Measurements from ENCODE around the gene KCNG1.

KCNG1 gene

DNA sequence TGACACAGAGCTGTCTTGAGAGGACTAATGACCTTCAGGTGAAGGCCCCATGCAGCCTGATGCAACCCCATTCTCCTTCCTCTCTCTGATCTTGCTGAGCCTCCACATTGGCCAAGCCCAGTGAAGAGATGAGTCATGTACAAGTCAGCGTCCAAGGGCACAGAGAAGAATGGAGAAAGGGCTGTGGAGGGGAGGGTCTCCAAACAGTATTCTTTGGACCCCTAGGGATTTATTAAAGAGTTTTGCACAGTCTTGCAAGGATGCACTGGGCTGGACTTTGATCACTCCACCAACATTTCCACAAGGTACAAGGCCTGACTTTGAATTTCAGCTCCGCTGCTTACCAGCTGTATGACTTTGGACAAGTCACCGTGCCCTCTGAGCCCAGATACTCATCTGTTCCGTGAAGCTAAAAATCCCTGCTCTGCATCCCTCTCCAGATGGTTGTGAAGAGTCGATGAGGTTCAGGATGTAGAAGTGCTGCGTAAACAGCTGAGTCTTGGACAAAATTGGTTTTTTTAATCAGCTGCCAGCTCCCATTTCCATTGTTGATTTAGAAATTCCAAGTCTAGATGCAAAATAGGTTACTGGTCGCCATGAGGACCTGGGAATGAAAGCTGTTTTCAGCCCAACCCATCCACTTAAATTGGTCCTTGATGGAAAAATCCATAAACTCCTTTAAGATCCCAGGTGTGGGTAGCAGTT is 14.1 kb upstream of the KCNG1 start:
- no peak for DNase-seq (ENCODE audit: low read depth)
- TF ChIP-seq, protein P1, sequence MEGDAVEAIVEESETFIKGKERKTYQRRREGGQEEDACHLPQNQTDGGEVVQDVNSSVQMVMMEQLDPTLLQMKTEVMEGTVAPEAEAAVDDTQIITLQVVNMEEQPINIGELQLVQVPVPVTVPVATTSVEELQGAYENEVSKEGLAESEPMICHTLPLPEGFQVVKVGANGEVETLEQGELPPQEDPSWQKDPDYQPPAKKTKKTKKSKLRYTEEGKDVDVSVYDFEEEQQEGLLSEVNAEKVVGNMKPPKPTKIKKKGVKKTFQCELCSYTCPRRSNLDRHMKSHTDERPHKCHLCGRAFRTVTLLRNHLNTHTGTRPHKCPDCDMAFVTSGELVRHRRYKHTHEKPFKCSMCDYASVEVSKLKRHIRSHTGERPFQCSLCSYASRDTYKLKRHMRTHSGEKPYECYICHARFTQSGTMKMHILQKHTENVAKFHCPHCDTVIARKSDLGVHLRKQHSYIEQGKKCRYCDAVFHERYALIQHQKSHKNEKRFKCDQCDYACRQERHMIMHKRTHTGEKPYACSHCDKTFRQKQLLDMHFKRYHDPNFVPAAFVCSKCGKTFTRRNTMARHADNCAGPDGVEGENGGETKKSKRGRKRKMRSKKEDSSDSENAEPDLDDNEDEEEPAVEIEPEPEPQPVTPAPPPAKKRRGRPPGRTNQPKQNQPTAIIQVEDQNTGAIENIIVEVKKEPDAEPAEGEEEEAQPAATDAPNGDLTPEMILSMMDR (conservative IDR thresholded peaks at IDR 0.05; ENCODE audit: low read depth, low read length) = no peak

DNA sequence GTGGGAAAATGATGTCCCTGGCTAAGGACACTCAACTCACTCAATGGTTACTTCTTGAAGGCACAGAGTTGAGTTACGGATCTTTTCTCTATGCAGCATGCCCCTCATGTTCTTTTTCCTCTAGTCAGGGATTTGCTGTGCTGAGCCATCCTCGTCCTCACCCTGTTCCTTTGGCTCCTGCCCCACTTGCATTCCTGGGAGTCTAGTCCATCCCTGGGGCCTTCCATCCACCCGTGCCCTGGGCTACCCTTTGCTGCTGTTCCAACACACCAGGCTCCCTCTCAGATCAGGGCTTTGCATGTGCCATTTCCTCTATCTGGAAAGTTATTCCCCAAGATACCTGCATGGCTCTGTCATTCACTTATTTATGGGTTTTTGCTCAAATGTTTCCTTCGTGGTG is 13.3 kb upstream of the KCNG1 start:
- DNase-seq (ENCODE audit: low read depth) = no peak
- TF ChIP-seq, protein P1 (conservative IDR thresholded peaks at IDR 0.05; ENCODE audit: low read depth, low read length) = no peak

More for the DNA sequence above, 14.1 kb upstream of the KCNG1 start:
- H3K4me3 ChIP-seq (ENCODE audit: low read depth, low read length) = no peak overlapping the region

DNA sequence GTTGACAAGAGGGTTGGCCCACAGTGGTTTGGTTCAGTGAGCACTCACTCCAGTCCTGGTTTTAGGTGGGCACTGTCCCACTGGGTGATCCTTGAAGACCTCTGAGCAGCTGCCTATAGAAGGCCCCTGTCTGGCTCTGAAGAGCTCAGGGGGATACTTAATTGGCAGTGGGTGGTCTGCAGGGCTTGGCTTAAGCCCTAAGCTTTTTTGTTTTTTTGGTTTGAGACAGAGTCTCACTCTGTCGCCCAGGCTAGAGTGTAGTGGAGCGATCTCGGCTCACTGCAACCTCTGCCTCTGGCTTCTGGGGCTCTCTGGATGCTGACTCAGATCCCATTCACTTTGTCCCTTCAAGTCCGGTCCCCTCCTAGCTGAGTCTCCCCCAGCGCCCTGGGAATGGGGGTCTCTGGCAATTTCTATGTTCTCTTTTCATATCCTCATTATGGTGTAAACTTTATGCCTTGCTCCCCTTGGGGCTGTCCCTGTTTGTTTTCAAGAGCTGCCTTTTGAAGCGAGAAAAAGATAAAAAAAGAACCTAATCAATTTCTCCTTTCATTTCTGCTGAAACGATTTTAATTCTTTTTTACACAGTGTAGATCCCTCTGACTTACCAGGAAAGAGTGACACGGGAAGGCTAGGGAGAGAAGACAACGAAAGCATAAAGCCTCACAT is 12.2 kb upstream of the KCNG1 start:
- TF ChIP-seq, protein P1 (conservative IDR thresholded peaks at IDR 0.05; ENCODE audit: low read depth, low read length) = no peak
- no peak overlapping the region for H3K4me3 ChIP-seq (ENCODE audit: low read depth, low read length)
- DNase-seq (ENCODE audit: low read depth) = no peak

More for the DNA sequence above, 13.3 kb upstream of the KCNG1 start:
- H3K4me3 ChIP-seq (ENCODE audit: low read depth, low read length) = no peak overlapping the region

- TF ChIP-seq, protein P1 (conservative IDR thresholded peaks at IDR 0.05; ENCODE audit: low read depth, low read length) = no peak
- DNase-seq (ENCODE audit: low read depth) = no peak
- no peak overlapping the region for H3K4me3 ChIP-seq (ENCODE audit: low read depth, low read length)
Observed at GRCh38 chr20:51034476-51034875, 11.6 kb upstream of the KCNG1 start.

- no peak for DNase-seq (ENCODE audit: low read depth)
- no peak overlapping the region for H3K4me3 ChIP-seq (ENCODE audit: low read depth, low read length)
- TF ChIP-seq, protein P1 (conservative IDR thresholded peaks at IDR 0.05; ENCODE audit: low read depth, low read length) = no peak
Observed at GRCh38 chr20:51029963-51030920, 7.3 kb upstream of the KCNG1 start.

DNA sequence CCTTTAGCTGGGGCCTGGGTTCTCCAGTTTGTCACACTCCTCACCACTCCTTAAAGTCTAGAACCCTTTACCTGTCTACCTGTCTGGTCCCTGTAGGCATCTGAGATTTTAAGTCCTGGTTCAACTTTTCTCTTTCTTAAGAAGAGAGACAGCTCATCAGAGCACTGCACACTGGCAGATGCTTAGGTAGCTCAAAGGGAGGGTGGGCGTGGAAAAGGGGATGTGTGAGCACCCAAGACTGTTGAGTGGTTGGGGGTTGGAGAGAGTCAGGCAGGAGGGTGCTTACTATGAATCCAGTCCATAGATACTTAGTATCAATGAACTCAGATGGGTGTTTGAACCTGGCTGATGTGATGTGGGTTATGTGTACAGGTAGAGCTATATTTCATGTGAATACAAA is 6.6 kb upstream of the KCNG1 start:
- DNase-seq (ENCODE audit: low read depth) = no peak
- H3K4me3 ChIP-seq (ENCODE audit: low read depth, low read length) = no peak overlapping the region
- TF ChIP-seq, protein P1 (conservative IDR thresholded peaks at IDR 0.05; ENCODE audit: low read depth, low read length) = no peak
